IPS DF 6.9 (cell line): ENCODE results near the gene ABHD17B.
"Not testable (repeated sequence)": the region's sequence is repeated elsewhere in the genome, so short reads cannot be mapped to it uniquely, and the experiment has no call there.

Experiments
- DNase-seq: peaks from one replicate; pipeline ENCODE4 v3.0.0-alpha.2; 2013; ENCODE audit warnings: low read depth, low spot score
- H3K27ac ChIP-seq: one replicate; pipeline ENCODE4 v1.5.1; 2013; ENCODE audit warnings: low read length, control low read depth
- H3K27me3 ChIP-seq: 2 replicates; pipeline ENCODE4 v1.6.1; 2013; ENCODE audit warnings: mild to moderate bottlenecking, low read length; ENCODE audit not compliant: control insufficient read depth, insufficient read depth
- H3K36me3 ChIP-seq: 2 replicates; pipeline ENCODE4 v1.6.1; 2013; ENCODE audit warnings: low read length; ENCODE audit not compliant: control insufficient read depth, insufficient read depth
- H3K4me1 ChIP-seq: 2 replicates; pipeline ENCODE4 v1.6.1; 2013; ENCODE audit warnings: low read length; ENCODE audit not compliant: control insufficient read depth, insufficient read depth
- H3K4me3 ChIP-seq: 2 replicates; pipeline ENCODE4 v1.5.1; 2013; ENCODE audit warnings: mild to moderate bottlenecking, low read length
- H3K9me3 ChIP-seq: 2 replicates; pipeline ENCODE4 v1.6.1; 2013; ENCODE audit warnings: low read length, inconsistent platforms; ENCODE audit not compliant: control insufficient read depth, insufficient read depth
- WGBS: extraction: QIAGEN DNeasy Blood & Tissue Kit; methylation state at CpG from one replicate; pipeline ENCODE4 v1.1.7; 2013; ENCODE audit warnings: mixed read lengths, missing lambda C conversion rate; ENCODE audit not compliant: insufficient read length, insufficient coverage; 5-methylcytosine and 5-hydroxymethylcytosine counted together

Gene ABHD17B

GRCh38 chr9:71915495-71915894 lies 4.5 kb upstream of the ABHD17B start:
- Histone ChIP-seq H3K9me3 (no peaks in the 10 kb centered on the region; the same call in 1 of the 2 replicates), H3K36me3 (no peaks in the 10 kb centered on the region; the same call in none of the 2 replicates), H3K27ac (no peak overlapping the region), H3K4me1 (no peaks in the 10 kb centered on the region; the same call in 1 of the 2 replicates), H3K4me3 (no peak overlapping the region), H3K27me3 (no peaks in the 10 kb centered on the region)
- DNase-seq, result no peak

- Histone ChIP-seq H3K36me3 (no peaks in the 10 kb centered on the region; the same call in 1 of the 2 replicates), H3K4me3 (peak overlapping the region; percentile 82; the same call in 1 of the 2 replicates), H3K27ac (no peak overlapping the region), H3K9me3 (no peaks in the 10 kb centered on the region), H3K27me3 (no peaks in the 10 kb centered on the region), H3K4me1 (no peaks in the 10 kb centered on the region)
- no peak for DNase-seq
- no CpG with 5 or more reads among the region's 9 CpGs for WGBS
Observed at GRCh38 chr9:71911908-71912335, 929 bp upstream of the ABHD17B start.

- H3K36me3 ChIP-seq, result no peaks in the 10 kb centered on the region; the same call in 1 of the 2 replicates
- H3K4me3 ChIP-seq, result peak overlapping the region; percentile 52
- no peaks in the 10 kb centered on the region for H3K4me1 ChIP-seq
- no CpG with 5 or more reads among the region's 56 CpGs for WGBS
- no peaks in the 10 kb centered on the region for H3K9me3 ChIP-seq
- no peak overlapping the region for H3K27ac ChIP-seq
- DNase-seq, result no peak
- no peaks in the 10 kb centered on the region for H3K27me3 ChIP-seq
Observed at GRCh38 chr9:71910650-71911060, 338 bp downstream of the ABHD17B start.

- no peaks in the 10 kb centered on the region for H3K4me1 ChIP-seq
- H3K27ac ChIP-seq, result no peak overlapping the region
- peak overlapping the region; percentile 52 for H3K4me3 ChIP-seq
- H3K27me3 ChIP-seq, result no peaks in the 10 kb centered on the region
- H3K36me3 ChIP-seq, result no peaks in the 10 kb centered on the region; the same call in 1 of the 2 replicates
- no peak for DNase-seq
- H3K9me3 ChIP-seq, result no peaks in the 10 kb centered on the region
- no CpG with 5 or more reads among the region's 47 CpGs for WGBS
Observed at GRCh38 chr9:71909887-71910649, 925 bp downstream of the ABHD17B start.

- no CpG with 5 or more reads among the region's 1 CpG for WGBS
- no peaks in the 10 kb centered on the region; the same call in 1 of the 2 replicates for H3K36me3 ChIP-seq
- H3K4me1 ChIP-seq, result no peaks in the 10 kb centered on the region
- H3K4me3 ChIP-seq, result no peak overlapping the region; the same call in 1 of the 2 replicates
- no peak overlapping the region for H3K27ac ChIP-seq
- H3K27me3 ChIP-seq, result no peaks in the 10 kb centered on the region
- no peak for DNase-seq
- H3K9me3 ChIP-seq, result no peaks in the 10 kb centered on the region
Observed at GRCh38 chr9:71908825-71909224, 2.2 kb downstream of the ABHD17B start.

GRCh38 chr9:71904076-71904475 lies 6.9 kb downstream of the ABHD17B start:
- no peaks in the 10 kb centered on the region for H3K27me3 ChIP-seq
- H3K4me3 ChIP-seq, result no peak overlapping the region
- no peaks in the 10 kb centered on the region for H3K36me3 ChIP-seq
- DNase-seq, result no peak
- no peaks in the 10 kb centered on the region; the same call in 1 of the 2 replicates for H3K4me1 ChIP-seq
- WGBS, result no CpG with 5 or more reads among the region's 2 CpGs
- no peak overlapping the region for H3K27ac ChIP-seq
- H3K9me3 ChIP-seq, result no peaks in the 10 kb centered on the region

GRCh38 chr9:71901695-71902597 lies 9.0 kb downstream of the ABHD17B start:
- Histone ChIP-seq H3K27me3 (no peaks in the 10 kb centered on the region), H3K27ac (no peak overlapping the region), H3K9me3 (no peaks in the 10 kb centered on the region), H3K4me3 (no peak overlapping the region), H3K36me3 (no peaks in the 10 kb centered on the region), H3K4me1 (no peaks in the 10 kb centered on the region; the same call in 1 of the 2 replicates)
- WGBS, result 100% methylated on average over 1 of the region's 6 CpGs
- no peak for DNase-seq

GRCh38 chr9:71898756-71899155 lies 12.2 kb downstream of the ABHD17B start:
- not testable (repeated sequence) for H3K9me3 ChIP-seq, H3K36me3 ChIP-seq, H3K4me3 ChIP-seq, H3K27ac ChIP-seq, H3K4me1 ChIP-seq, DNase-seq, H3K27me3 ChIP-seq
- no CpG with 5 or more reads among the region's 6 CpGs for WGBS

GRCh38 chr9:71897577-71897976 lies 13.4 kb downstream of the ABHD17B start:
- Histone ChIP-seq H3K27ac (no peak overlapping the region), H3K36me3 (no peaks in the 10 kb centered on the region), H3K4me3 (no peak overlapping the region), H3K27me3 (no peaks in the 10 kb centered on the region), H3K9me3 (no peaks in the 10 kb centered on the region), H3K4me1 (no peaks in the 10 kb centered on the region; the same call in 1 of the 2 replicates)
- DNase-seq, result no peak
- no CpG with 5 or more reads among the region's 1 CpG for WGBS

- no peaks in the 10 kb centered on the region for H3K36me3 ChIP-seq
- H3K27me3 ChIP-seq, result no peaks in the 10 kb centered on the region
- no peaks in the 10 kb centered on the region; the same call in 1 of the 2 replicates for H3K4me1 ChIP-seq
- no peaks in the 10 kb centered on the region for H3K9me3 ChIP-seq
- H3K27ac ChIP-seq, result no peak overlapping the region
- DNase-seq, result no peak
- no peak overlapping the region for H3K4me3 ChIP-seq
Observed at GRCh38 chr9:71896761-71897160, 14.2 kb downstream of the ABHD17B start.
